DMS53 (cell line): Measurements from ENCODE around the gene CENPO.
"Not testable (repeated sequence)": the region's sequence is repeated elsewhere in the genome, so short reads cannot be mapped to it uniquely, and the experiment has no call there.

Experiments used
- DNase-seq: peaks from one replicate; lab custom pipeline; 2025; lab: John Stamatoyannopoulos, UW

CENPO gene

GRCh38 chr2:24788816-24789215, 4.4 kb upstream of the CENPO start:
- DNase-seq = no peak

- no peak for DNase-seq
Measured at GRCh38 chr2:24791452-24791851, 1.8 kb upstream of the CENPO start.

DNA sequence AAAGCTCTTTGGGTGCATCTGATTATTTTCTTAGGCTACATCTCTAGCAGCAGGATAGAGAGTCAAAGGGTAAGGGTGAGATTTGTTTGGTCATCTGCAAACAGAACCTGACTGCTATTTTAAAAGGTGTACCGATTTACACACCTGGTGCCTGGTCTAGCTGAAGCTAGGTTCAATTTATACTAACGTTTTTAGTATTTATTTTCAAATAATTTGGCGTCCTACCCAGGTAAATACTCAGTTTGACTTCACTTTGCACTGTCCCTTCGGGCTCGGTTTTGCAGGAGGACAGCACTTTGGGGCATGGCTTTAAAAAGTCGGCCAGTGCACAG, 717 bp upstream of the CENPO start:
- DNase-seq = no peak

GRCh38 chr2:24793761-24794435, 673 bp downstream of the CENPO start:
- DNase-seq = peak; percentile 62

- DNase-seq = no peak
Measured at GRCh38 chr2:24797644-24798043, 4.4 kb downstream of the CENPO start.

DNA sequence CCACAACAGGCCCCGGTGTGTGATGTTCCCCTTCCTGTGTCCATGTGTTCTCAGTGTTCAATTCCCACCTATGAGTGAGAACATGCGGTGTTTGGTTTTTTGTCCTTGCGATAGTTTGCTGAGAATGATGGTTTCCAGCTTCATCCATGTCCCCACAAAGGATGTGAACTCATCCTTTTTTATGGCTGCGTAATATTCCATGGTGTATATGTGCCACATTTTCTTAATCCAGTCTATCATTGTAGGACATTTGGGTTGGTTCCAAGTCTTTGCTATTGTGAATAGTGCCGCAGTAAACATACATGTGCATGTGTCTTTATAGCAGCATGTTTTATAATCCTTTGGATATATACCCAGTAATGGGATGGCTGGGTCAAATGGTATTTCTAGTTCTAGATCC, 7.3 kb downstream of the CENPO start:
- DNase-seq = not testable (repeated sequence)

GRCh38 chr2:24805811-24806660, 12.8 kb downstream of the CENPO start:
- DNase-seq = peak; percentile 13

- DNase-seq = peak; percentile 22
Measured at GRCh38 chr2:24806661-24807036, 13.4 kb downstream of the CENPO start.

GRCh38 chr2:24809316-24810007, 16.2 kb downstream of the CENPO start:
- no peak for DNase-seq

- DNase-seq = no peak
Measured at GRCh38 chr2:24813691-24814137, 20.5 kb downstream of the CENPO start.

DNA sequence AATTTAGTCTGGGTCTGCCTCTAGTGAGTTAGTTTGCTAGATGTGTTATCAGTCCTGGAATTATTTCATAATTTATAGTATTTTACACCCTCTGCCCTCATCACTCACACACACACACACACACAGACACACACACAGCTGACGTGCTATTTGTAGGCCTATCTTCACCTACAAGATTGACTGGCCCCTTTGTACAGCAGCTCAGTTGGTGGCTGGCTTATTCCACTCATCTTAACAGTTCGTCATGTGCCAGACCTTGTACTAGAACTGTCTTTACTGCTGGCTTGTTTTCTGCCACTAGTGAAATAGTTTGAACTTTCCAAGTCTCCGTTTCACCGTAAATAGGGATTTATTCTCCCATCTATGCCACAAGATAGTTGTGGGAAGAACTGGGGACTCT, 21.3 kb downstream of the CENPO start:
- no peak for DNase-seq

DNA sequence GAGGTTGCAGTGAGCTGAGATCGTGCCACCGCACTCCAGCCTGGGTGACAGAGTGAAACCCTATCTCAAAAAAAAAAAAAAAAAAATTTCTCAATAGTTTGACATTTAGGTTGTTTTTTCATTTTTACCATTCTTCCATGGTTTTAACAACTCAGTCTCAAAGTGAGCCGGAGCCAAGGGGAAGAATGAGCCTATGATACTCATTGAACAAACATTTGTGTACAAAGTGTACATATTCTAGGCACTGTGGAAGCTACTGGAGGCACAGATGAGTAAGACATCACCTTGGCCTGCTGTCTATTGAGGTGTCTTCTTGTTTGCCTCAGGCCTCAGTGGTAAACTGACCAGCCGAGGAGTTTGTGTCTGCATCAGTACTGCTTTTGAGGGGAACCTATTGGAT, 21.9 kb downstream of the CENPO start:
- DNase-seq = no peak

- DNase-seq = no peak
Measured at GRCh38 chr2:24816404-24816803, 23.2 kb downstream of the CENPO start.

DNA sequence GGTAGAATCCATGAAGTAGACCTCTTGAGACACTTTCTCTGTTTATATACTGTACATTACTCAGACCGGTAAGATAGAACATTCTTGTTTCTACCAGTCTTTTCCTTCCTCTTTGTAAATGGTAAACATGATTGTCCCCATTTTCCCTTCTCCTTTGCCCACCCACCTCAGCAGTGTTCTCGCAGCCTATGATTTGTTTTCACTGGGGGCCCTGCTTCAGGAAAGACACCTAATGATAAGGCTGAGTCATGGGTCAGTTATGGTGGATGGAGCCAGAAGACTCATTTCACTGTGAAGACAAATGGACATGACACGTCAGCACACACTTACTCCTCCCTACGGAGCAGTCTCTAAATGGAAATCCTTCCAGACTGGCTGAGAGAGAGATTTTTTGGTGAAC, 23.7 kb downstream of the CENPO start:
- no peak for DNase-seq

GRCh38 chr2:24818721-24819167, 25.5 kb downstream of the CENPO start:
- DNase-seq = no peak

- DNase-seq = no peak
Measured at GRCh38 chr2:24819442-24820174, 26.4 kb downstream of the CENPO start.

DNA sequence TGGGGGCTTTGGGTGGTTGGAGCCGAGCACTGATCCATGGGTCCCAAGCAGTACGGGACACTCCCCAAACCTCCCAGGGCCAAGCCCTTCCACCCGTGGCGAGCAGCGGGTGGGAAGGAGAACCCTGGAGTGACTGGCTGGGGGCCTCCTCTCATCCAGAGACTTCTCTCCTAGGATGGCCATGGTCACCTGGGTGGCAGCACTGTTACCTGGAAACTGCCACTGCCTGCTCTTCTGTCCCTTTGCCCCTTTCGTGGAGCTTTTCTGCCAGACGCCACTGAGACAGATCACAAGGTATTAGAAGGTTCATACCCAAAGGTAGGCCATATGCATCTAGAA, 26.9 kb downstream of the CENPO start:
- DNase-seq = no peak

- no peak for DNase-seq
Measured at GRCh38 chr2:24820598-24821432, 27.6 kb downstream of the CENPO start.

GRCh38 chr2:24821433-24821891, 28.2 kb downstream of the CENPO start:
- DNase-seq = no peak

GRCh38 chr2:24822049-24822706, 29.0 kb downstream of the CENPO start:
- DNase-seq = no peak

- no peak for DNase-seq
Measured at GRCh38 chr2:24824071-24824588, 30.9 kb downstream of the CENPO start.
